HepG2 (cell line): Measurements from ENCODE around the gene EXOC3L4. TPM values are rescaled to one million over a fixed set of nuclear protein-coding genes. Genes with fewer than 3 reads are reported as not detected.
A peak's percentile ranks its signal among the peaks of the same experiment; 100 is the strongest.

ENCODE experiments used
- FUBP1 ChIP-seq: sonication (generic); formaldehyde crosslinking; IDR thresholded peaks from 2 replicates; pipeline ENCODE4 v1.5.1; 2020; ENCODE audit warnings: missing genetic modification reagents, mild to moderate bottlenecking, borderline replicate concordance
- MEIS2 ChIP-seq: sonication (generic); formaldehyde crosslinking; IDR thresholded peaks from 2 replicates; pipeline ENCODE4 v1.9.0; 2021; ENCODE audit warnings: mild to moderate bottlenecking, missing genetic modification reagents
- MTF2 ChIP-seq: sonication (generic); formaldehyde crosslinking; IDR thresholded peaks from 2 replicates; pipeline ENCODE4 v1.5.0; 2020; ENCODE audit warnings: missing genetic modification reagents, borderline replicate concordance
- MXD4 ChIP-seq: IDR thresholded peaks from 2 replicates; pipeline ENCODE4 v1.6.1; 2016; ENCODE audit warnings: mild to moderate bottlenecking, missing biosample characterization, missing genetic modification reagents
- PRDM10 ChIP-seq: sonication (generic); formaldehyde crosslinking; IDR thresholded peaks from 2 replicates; pipeline ENCODE4 v1.4.0; 2020; ENCODE audit warnings: low read depth, missing genetic modification reagents
- SETDB1 ChIP-seq: sonication (generic); formaldehyde crosslinking; IDR thresholded peaks from 2 replicates; pipeline ENCODE4 v1.5.1; 2020; ENCODE audit warnings: missing genetic modification reagents, mild to moderate bottlenecking, borderline replicate concordance
- SMARCE1 ChIP-seq: fragments of 450-650 bp; IDR thresholded peaks from 2 replicates; pipeline ENCODE4 v1.6.1; 2017; ENCODE audit warnings: borderline replicate concordance
- TCF12 ChIP-seq, 2 experiments: fragments of 450-650 bp in 1 of 2; sonication (generic) in 1 of 2; formaldehyde crosslinking in 1 of 2; IDR thresholded peaks; 2 replicates each; pipeline versions ENCODE4 v1.6.1 to v1.8.0; 2017 to 2022; ENCODE audit warnings: antibody characterized with exemption in 1 of 2, mild to moderate bottlenecking in 1 of 2, missing genetic modification reagents in 1 of 2, moderate library complexity in 1 of 2
- YY1 ChIP-seq: IDR thresholded peaks from 2 replicates; pipeline ENCODE4 v1.6.1; 2011; ENCODE audit warnings: low read length, low read depth, moderate library complexity, mild to moderate bottlenecking; ENCODE audit not compliant: insufficient read depth, insufficient replicate concordance
- ZBTB38 ChIP-seq: sonication (generic); formaldehyde crosslinking; IDR thresholded peaks from 2 replicates; pipeline ENCODE4 v1.5.1; 2020; ENCODE audit warnings: mild to moderate bottlenecking, missing genetic modification reagents
- ZFP36L1 ChIP-seq: sonication (generic); formaldehyde crosslinking; IDR thresholded peaks from 2 replicates; pipeline ENCODE4 v1.8.0; 2022; ENCODE audit warnings: mild to moderate bottlenecking, missing genetic modification reagents, moderate library complexity
- ZNF121 ChIP-seq: sonication (generic); formaldehyde crosslinking; IDR thresholded peaks from 2 replicates; pipeline ENCODE4 v1.5.0; 2020; ENCODE audit warnings: mild to moderate bottlenecking, missing genetic modification reagents
- ZNF136 ChIP-seq: sonication (generic); formaldehyde crosslinking; IDR thresholded peaks from 2 replicates; pipeline ENCODE4 v1.8.1; 2022; ENCODE audit warnings: low read depth, mild to moderate bottlenecking, moderate library complexity, missing genetic modification reagents
- ZNF138 ChIP-seq: sonication (generic); formaldehyde crosslinking; IDR thresholded peaks from 2 replicates; pipeline ENCODE4 v1.5.0; 2020; ENCODE audit warnings: mild to moderate bottlenecking, low read depth, missing genetic modification reagents
- ZNF207 ChIP-seq: fragments of 450-650 bp; IDR thresholded peaks from 2 replicates; pipeline ENCODE4 v1.6.1; 2016; ENCODE audit warnings: antibody characterized with exemption, borderline replicate concordance
- ZNF577 ChIP-seq: sonication (generic); formaldehyde crosslinking; IDR thresholded peaks from 2 replicates; pipeline ENCODE4 v1.4.0; 2020; ENCODE audit warnings: mild to moderate bottlenecking, low read depth, missing genetic modification reagents, borderline replicate concordance
- polyA plus RNA-seq, 8 experiments: library from polyadenylated mRNA; depleted of rRNA in 3 of 8; stranded (reverse) in 7 of 8; unstranded in 1 of 8; fragments of >200 nt; fragmentation: Illumina TruSeq in 4 of 8; extraction: Trizol in 4 of 8; gene quantifications; 2 replicates each; pipeline versions ENCODE4 v1.2.1 to v1.2.3, GENCODE V29; 2011 to 2016; ENCODE audit warnings: low read depth in 4 of 8, missing spikeins in 1 of 8, mixed read lengths in 1 of 8; ENCODE audit not compliant: insufficient read depth in 1 of 8
- total RNA-seq, 5 experiments: library from RNA; depleted of rRNA; stranded (reverse); fragments of >200 nt; fragmentation: Illumina TruSeq; extraction: Trizol; gene quantifications; 2 replicates each; pipeline ENCODE4 v1.2.3, GENCODE V29; 2016; ENCODE audit warnings: low read depth in 1 of 5
- TF ChIP-seq, protein P1 (sequence below), 2 experiments: sonication (generic) in 1 of 2; formaldehyde crosslinking in 1 of 2; IDR thresholded peaks; 2 replicates each; pipeline versions ENCODE4 v1.5.1 to v1.6.1; 2011 to 2020; ENCODE audit warnings: borderline replicate concordance in 1 of 2, low read depth in 1 of 2, low read length in 1 of 2, mild to moderate bottlenecking in 1 of 2, missing genetic modification reagents in 1 of 2, moderate library complexity in 1 of 2
- TF ChIP-seq, protein P2 (sequence below): sonication (generic); formaldehyde crosslinking; IDR thresholded peaks from 2 replicates; pipeline ENCODE4 v1.4.0; 2020; ENCODE audit warnings: missing genetic modification reagents

Gene EXOC3L4
- total and polyA plus RNA-seq, 2 of the 13 experiments (the other 11 are each of a cell fraction or from before 2014, with no cell fraction given), result 11.8 to 27.0 TPM

GRCh38 chr14:103100281-103101121, 6.0 kb downstream of the EXOC3L4 start (continued):
- TF ChIP-seq YY1, result peak; percentile 73
- no peak for TF ChIP-seq ZNF577 (CRISPR knock-in tag)
- TF ChIP-seq, protein P1, sequence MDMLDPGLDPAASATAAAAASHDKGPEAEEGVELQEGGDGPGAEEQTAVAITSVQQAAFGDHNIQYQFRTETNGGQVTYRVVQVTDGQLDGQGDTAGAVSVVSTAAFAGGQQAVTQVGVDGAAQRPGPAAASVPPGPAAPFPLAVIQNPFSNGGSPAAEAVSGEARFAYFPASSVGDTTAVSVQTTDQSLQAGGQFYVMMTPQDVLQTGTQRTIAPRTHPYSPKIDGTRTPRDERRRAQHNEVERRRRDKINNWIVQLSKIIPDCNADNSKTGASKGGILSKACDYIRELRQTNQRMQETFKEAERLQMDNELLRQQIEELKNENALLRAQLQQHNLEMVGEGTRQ (IDR thresholded peaks at IDR 0.05; ENCODE audit: low read depth, low read length), result no peak
- TF ChIP-seq, protein P1 (CRISPR knock-in tag; IDR thresholded peaks at IDR 0.05; ENCODE audit: borderline replicate concordance), result no peak
- TF ChIP-seq MXD4 (CRISPR knock-in tag), result peak; percentile 87
- TF ChIP-seq, protein P2, sequence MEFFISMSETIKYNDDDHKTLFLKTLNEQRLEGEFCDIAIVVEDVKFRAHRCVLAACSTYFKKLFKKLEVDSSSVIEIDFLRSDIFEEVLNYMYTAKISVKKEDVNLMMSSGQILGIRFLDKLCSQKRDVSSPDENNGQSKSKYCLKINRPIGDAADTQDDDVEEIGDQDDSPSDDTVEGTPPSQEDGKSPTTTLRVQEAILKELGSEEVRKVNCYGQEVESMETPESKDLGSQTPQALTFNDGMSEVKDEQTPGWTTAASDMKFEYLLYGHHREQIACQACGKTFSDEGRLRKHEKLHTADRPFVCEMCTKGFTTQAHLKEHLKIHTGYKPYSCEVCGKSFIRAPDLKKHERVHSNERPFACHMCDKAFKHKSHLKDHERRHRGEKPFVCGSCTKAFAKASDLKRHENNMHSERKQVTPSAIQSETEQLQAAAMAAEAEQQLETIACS, result no peak
- TF ChIP-seq PRDM10, result peak; percentile 73; the same call in 1 of the 2 replicates
- TF ChIP-seq ZNF138 (CRISPR knock-in tag), result no peak; the same call in 1 of the 2 replicates
- TF ChIP-seq MEIS2 (CRISPR knock-in tag), result peak; percentile 88; the same call in 1 of the 2 replicates
- no peak for TF ChIP-seq FUBP1 (CRISPR knock-in tag)
- no peak for TF ChIP-seq ZNF136 (CRISPR knock-in tag)
- TF ChIP-seq MTF2 (CRISPR knock-in tag), result no peak; the same call in 1 of the 2 replicates
- no peak; the same call in 1 of the 2 replicates for TF ChIP-seq ZBTB38
- TF ChIP-seq ZNF121 (CRISPR knock-in tag), result no peak
- TF ChIP-seq SMARCE1, result no peak
- TF ChIP-seq TCF12 (IDR thresholded peaks at IDR 0.05), result no peak
- TF ChIP-seq TCF12 (CRISPR knock-in tag; IDR thresholded peaks at IDR 0.05), result peak; percentile 78; the same call in 1 of the 2 replicates
- TF ChIP-seq ZFP36L1 (CRISPR knock-in tag), result peak; percentile 73; the same call in 1 of the 2 replicates
- no peak for TF ChIP-seq ZNF207
- TF ChIP-seq SETDB1 (CRISPR knock-in tag), result peak; percentile 62; the same call in 1 of the 2 replicates
